Immature natural killer cell (primary cell): ENCODE data around the gene STK17A. TPM values are rescaled to one million over a fixed set of nuclear protein-coding genes. Genes with fewer than 3 reads are reported as not detected.

Source experiments
- DNase-seq, 3 donors: peaks; one replicate each; pipeline ENCODE4 v3.0.0; 2022; ENCODE audit warnings: mixed read lengths in 1 of 3
- H3K27ac Mint-ChIP-seq, 6 donors: one replicate each; pipeline ENCODE4 v1.8.0; 2020; ENCODE audit warnings: mixed read lengths in 6 of 6, mild to moderate bottlenecking in 5 of 6, inconsistent platforms in 4 of 6, moderate library complexity in 3 of 6
- H3K27me3 Mint-ChIP-seq, 3 donors: one replicate each; pipeline ENCODE4 v1.8.0; 2020 to 2021; ENCODE audit warnings: low read depth in 3 of 3, mild to moderate bottlenecking in 3 of 3, mixed read lengths in 3 of 3, moderate library complexity in 3 of 3, inconsistent platforms in 1 of 3
- H3K36me3 Mint-ChIP-seq, 3 donors: one replicate each; pipeline ENCODE4 v1.8.0; 2020; ENCODE audit warnings: mixed read lengths in 3 of 3, inconsistent platforms in 2 of 3, mild to moderate bottlenecking in 2 of 3
- H3K4me1 Mint-ChIP-seq, 2 donors: one replicate each; pipeline ENCODE4 v1.8.0; 2020; ENCODE audit warnings: inconsistent platforms in 2 of 2, mild to moderate bottlenecking in 2 of 2, mixed read lengths in 2 of 2, moderate library complexity in 1 of 2
- H3K4me3 Mint-ChIP-seq, 5 donors: one replicate each; pipeline ENCODE4 v1.8.0; 2020; ENCODE audit warnings: mild to moderate bottlenecking in 5 of 5, mixed read lengths in 5 of 5, inconsistent platforms in 3 of 5, moderate library complexity in 3 of 5
- H3K9me3 Mint-ChIP-seq, 6 donors: one replicate each; pipeline ENCODE4 v1.8.0; 2020; ENCODE audit warnings: mild to moderate bottlenecking in 6 of 6, mixed read lengths in 6 of 6, inconsistent platforms in 4 of 6, moderate library complexity in 3 of 6
- polyA plus RNA-seq, 3 donors: library from polyadenylated mRNA; unstranded; fragments of 300-500 nt; fragmentation: Illumina TruSeq; gene quantifications; one replicate each; pipeline ENCODE4 v1.2.3, GENCODE V29; 2021

Gene STK17A
- polyA plus RNA-seq, 3 donors from 2014 or later = 255 to 300 (median 271) TPM

DNA sequence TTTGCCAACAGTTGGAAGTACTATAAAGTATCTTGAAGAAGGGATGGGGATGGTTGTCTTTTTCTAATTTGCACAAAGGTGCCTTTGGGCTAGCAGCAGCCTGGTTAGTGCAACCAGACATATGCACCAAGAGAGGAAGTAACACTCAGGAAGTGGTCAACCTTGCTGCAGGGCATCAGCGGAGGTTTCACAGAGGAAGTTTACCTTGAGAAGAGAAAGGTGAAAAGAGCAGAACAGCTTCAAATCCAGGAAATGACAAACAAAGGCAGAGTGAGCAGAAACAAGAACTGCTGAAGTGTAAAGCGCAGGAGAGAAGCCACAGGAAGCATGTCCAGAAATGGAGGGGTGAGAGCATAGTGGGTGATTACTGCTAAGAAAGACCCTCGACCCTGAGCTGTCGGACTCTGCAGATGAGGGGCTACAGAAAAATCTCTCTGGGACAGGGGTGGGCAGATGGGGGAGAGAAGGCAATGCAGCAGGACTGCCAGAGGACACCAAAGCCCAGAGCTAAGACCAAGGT is 66.9 kb downstream of the STK17A start:
- Mint-ChIP-seq H3K27me3 (peaks cover 8 to 28% (median 22%) of the 10 kb centered on the region in 3 donors), H3K4me1 (peaks cover 0 to 98% of the 10 kb centered on the region in 2 donors), H3K36me3 (peaks cover 3 to 15% (median 8%) of the 10 kb centered on the region in 3 donors), H3K4me3 (peak overlapping the region; percentile 66 to 88 (median 77)), H3K9me3 (no peaks in the 10 kb centered on the region), H3K27ac (peak overlapping the region; percentile 77 to 100 (median 94))
- DNase-seq = peak; percentile 88 to 90 (median 89)

DNA sequence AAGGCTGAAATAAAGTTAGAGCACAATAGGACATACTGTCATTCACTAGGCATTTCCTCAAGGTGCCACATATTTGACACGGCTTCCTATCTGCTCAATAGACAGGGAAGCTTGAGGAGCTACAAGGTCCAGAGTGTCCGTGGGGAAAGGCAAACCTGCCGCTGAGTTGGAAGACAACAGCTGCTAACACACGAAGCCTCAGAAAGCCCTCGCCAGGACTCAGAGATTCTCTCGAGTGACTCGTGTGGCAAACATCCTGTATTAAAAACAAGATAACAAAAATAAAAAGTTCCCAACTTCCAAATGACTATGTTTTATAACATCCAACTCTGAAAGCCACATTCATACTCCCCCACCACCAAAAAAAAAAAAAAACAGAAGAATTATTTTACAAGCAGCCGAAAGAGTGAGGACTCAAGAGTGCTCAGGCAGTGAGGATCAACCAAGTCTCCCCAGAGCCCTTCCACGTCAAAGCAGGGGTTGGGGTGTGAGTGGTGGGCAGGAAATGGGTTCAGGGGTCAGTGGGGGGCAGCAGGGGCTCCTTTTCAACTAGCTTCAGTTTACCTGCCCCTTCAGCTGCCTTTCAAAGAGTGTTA is 67.6 kb downstream of the STK17A start:
- Mint-ChIP-seq H3K4me3 (peak overlapping the region; percentile 66 to 88 (median 77)), H3K9me3 (no peaks in the 10 kb centered on the region), H3K27ac (peak overlapping the region; percentile 77 to 100 (median 94)), H3K4me1 (peaks cover 2 to 91% of the 10 kb centered on the region in 2 donors), H3K36me3 (peaks cover 2 to 11% (median 5%) of the 10 kb centered on the region in 3 donors), H3K27me3 (peaks cover 8 to 26% (median 22%) of the 10 kb centered on the region in 3 donors)
- DNase-seq = peak; percentile 37 to 50 (median 49)

DNA sequence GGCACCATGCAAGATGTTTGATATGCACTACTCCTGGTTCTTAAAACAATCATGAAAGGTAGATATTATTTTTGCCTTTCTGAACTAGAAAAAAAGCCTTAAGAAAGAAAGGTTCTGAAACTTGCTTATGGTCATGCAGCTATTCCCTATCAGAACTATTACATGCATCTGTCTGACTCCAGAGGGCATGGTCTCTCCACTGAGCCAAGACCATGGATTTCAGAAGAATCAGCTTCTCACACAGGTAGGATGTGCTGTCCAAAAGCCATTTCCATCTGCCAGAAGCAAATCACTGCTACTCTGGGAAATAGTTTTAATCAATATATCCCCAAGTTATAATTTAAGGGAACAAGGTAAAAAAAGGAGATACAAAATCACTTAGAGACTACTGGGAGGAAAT is 69.5 kb downstream of the STK17A start:
- Mint-ChIP-seq H3K27ac (peak overlapping the region; percentile 77 to 100 (median 94)), H3K36me3 (peaks cover 0 to 14% (median 3%) of the 10 kb centered on the region in 3 donors), H3K4me1 (peaks cover 20 to 81% of the 10 kb centered on the region in 2 donors), H3K4me3 (peak overlapping the region; percentile 33 to 88 (median 76)), H3K9me3 (no peaks in the 10 kb centered on the region), H3K27me3 (peaks cover 8 to 23% (median 19%) of the 10 kb centered on the region in 3 donors)
- DNase-seq = no peak

DNA sequence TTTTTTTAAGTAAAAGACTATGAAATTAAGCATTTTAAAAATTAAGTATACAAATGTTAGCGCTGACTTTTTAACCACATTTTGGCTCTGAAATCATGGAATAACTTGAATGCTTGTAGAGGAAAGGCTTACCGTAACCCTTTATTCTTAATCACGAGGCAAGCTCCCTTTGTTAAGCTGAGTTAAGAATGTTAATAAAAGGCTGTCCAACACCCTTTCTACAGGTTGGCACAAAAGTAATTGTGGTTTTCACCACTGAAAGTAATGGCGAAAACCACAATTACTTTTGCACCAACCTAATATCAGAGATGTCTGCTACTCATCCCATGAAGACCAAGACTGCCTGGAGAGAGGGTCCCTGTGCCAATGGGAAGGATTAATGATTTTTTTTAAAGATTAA is 70.6 kb downstream of the STK17A start:
- Mint-ChIP-seq H3K27me3 (peaks cover 8 to 20% (median 14%) of the 10 kb centered on the region in 3 donors), H3K9me3 (no peaks in the 10 kb centered on the region), H3K4me1 (peaks cover 28 to 77% of the 10 kb centered on the region in 2 donors), H3K36me3 (peaks cover 2 to 17% (median 3%) of the 10 kb centered on the region in 3 donors), H3K27ac (peak overlapping the region; percentile 5 to 84 (median 68)), H3K4me3 (peak overlapping the region; percentile 14 to 49 (median 37))
- no peak for DNase-seq

DNA sequence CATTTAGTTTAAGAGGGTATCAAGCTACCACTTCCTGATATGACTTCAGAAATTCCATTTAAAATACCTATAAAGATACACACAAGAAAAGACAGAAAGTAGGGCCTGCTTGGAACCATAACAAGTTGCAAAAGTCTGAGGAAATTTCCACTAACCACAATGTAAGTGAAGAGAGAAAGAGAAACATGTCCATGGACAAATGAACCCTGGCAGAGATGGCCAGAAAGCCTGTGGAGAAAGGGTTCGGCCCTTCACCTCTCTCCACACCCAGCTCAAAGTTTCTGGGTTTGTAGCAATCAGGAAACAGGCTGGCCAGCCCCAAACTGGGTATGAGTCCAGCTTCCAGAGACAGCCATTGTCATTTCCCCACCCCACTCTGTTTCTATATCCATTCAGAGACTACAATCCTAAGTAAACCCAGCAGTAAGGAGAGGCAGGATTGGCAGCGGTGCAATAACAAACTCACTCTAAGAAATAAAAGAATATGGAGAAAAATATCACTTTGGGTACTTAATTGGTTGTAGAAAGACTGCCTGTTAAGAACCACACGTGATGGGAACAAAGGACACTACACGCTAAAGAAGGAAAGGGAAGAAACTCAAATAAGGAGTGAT is 71.1 kb downstream of the STK17A start:
- Mint-ChIP-seq H3K27me3 (peaks cover 5 to 14% (median 10%) of the 10 kb centered on the region in 3 donors), H3K4me3 (peak overlapping the region; percentile 14 to 49 (median 37)), H3K27ac (peak overlapping the region; percentile 5 to 84 (median 68)), H3K9me3 (no peaks in the 10 kb centered on the region), H3K36me3 (peaks cover 3 to 17% (median 4%) of the 10 kb centered on the region in 3 donors), H3K4me1 (peaks cover 33 to 77% of the 10 kb centered on the region in 2 donors)
- no peak for DNase-seq

DNA sequence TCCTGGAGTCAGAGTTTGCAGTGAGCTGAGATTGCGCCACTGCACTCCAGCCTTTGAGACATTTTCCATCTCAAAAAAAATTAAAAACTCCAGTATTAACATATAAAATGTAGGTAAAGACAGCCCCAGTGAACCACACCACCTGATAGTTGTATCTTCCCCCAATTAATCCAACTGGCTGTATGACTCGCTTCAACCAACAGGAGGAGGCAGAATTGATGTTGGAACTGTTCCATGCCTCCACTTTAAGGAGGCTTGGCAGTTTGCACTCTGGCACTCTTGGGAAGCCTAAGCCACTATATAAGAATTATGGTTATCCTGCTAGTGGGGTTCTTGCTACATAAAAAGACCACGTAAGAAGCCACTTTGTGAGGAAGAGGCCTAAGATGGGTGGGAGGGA is 72.7 kb downstream of the STK17A start:
- peak overlapping the region in 1 of 5 donors; percentile 5 for H3K4me3 Mint-ChIP-seq
- peaks cover 49 to 76% of the 10 kb centered on the region in 2 donors for H3K4me1 Mint-ChIP-seq
- no peaks in the 10 kb centered on the region for H3K9me3 Mint-ChIP-seq
- no peak for DNase-seq
- peaks cover 3 to 17% (median 4%) of the 10 kb centered on the region in 3 donors for H3K36me3 Mint-ChIP-seq
- H3K27ac Mint-ChIP-seq = peak overlapping the region in 3 of 6 donors; percentile 47 to 73 (median 55)
- peaks cover 3 to 5% (median 4%) of the 10 kb centered on the region in 3 donors for H3K27me3 Mint-ChIP-seq

DNA sequence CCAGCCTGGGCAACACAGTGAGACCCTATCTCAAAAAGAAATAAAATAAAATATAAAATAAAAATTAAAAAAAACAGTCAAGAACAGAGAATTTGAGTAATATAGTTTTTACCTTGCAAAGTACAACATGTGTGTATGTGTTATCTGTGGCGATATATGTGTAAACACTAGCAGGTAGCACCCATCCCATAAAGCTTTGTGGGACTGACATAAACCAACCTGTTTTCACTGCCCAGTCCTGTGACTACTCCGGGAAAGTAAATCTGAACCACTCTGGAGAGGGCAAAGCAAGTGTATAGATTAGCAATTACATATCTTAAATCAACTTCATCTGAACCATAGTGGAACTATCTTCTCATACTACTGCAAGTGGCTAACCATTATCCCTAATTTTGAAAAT is 74.1 kb downstream of the STK17A start:
- Mint-ChIP-seq H3K4me3 (no peak overlapping the region), H3K9me3 (no peaks in the 10 kb centered on the region), H3K27me3 (peaks cover 0 to 3% (median 0%) of the 10 kb centered on the region in 3 donors), H3K4me1 (peaks cover 55 to 69% of the 10 kb centered on the region in 2 donors), H3K36me3 (peaks cover 0 to 14% (median 4%) of the 10 kb centered on the region in 3 donors), H3K27ac (peak overlapping the region in 5 of 6 donors; percentile 23 to 69 (median 58))
- DNase-seq = no peak

DNA sequence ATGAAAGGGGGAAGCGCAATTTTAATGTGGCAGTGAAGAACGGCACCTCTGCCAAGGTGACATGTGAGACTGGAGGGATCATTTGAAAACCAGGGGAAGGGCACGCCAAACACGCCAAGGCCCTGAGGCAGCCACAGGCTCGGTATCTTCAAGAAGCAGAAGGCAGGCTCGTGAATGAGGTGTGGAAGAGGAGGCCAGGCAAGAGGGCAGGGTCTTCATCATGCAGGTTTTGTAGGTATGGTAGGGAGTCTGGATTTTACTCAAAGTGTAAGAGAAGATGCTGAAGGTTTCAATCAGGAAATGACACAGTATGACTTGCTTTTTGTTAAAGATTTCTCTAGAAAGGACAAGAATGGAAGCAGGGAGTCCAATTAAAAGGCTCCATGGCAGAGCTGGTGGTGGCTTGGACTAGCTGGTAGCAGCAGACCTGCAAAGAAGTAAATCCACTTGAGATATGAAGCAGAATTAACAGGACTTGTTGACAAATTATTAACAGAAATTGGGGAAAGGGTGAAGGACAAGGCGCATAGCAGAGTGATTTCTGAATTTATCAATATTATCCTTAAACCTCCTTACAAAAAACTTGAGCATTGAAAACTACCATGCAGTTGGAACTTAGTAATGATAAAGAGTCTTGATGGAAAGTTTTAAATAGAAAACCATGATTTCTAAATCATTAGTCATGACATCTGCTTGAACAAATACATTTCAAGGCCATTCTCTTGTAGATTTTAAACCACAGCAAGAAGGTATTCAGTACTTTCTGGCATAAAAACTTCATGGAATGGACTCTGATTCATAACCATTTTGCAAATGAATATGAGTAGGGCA is 76.0 kb downstream of the STK17A start:
- no peak for DNase-seq
- no peaks in the 10 kb centered on the region for H3K9me3 Mint-ChIP-seq
- H3K4me1 Mint-ChIP-seq = peaks cover 54 to 55% of the 10 kb centered on the region in 2 donors
- peak overlapping the region; percentile 8 to 79 (median 33) for H3K4me3 Mint-ChIP-seq
- H3K36me3 Mint-ChIP-seq = peaks cover 0 to 11% (median 4%) of the 10 kb centered on the region in 3 donors
- peaks cover 0 to 3% (median 0%) of the 10 kb centered on the region in 3 donors for H3K27me3 Mint-ChIP-seq
- H3K27ac Mint-ChIP-seq = peak overlapping the region; percentile 75 to 93 (median 90)

DNA sequence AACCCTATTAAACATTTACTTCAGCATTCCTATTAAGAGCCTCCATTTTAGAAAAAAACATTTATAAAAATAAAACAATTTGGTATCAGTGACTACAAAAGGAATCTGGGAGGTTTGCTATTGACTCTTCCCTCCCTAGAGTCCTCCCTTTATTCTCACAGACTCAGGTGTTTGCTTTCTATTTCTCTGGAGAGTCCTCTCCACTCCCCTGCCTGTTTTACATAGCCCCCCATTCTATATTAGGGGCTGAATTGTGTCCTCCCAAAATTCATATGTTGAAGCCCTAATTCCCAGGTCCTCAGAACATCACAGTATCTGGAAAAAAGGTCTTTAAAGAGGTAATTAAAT is 76.6 kb downstream of the STK17A start:
- H3K4me3 Mint-ChIP-seq = peak overlapping the region; percentile 29 to 63 (median 57)

DNA sequence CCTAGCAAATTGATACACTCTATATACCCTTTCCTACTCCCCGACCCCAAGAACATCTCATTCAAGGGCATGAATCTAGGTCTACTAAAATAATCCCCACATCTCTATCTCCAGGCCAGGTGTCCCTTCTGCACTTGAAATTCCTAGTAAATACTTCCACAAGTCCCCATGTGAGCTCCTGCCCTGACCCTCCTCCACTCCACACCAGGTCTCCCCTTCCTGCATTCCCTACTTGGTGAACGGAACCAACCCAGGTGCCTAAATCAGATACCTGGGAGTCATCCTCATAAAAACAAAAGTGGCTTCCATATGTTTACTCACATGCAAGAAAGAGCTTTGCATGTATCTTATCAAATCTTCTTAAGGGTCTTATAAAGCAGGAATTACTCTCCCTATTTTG is 77.2 kb downstream of the STK17A start:
- DNase-seq = no peak
- H3K27me3 Mint-ChIP-seq = no peaks in the 10 kb centered on the region
- no peaks in the 10 kb centered on the region for H3K9me3 Mint-ChIP-seq
- H3K4me1 Mint-ChIP-seq = peaks cover 52 to 66% of the 10 kb centered on the region in 2 donors
- H3K4me3 Mint-ChIP-seq = peak overlapping the region; percentile 29 to 63 (median 57)
- peaks cover 0 to 10% (median 4%) of the 10 kb centered on the region in 3 donors for H3K36me3 Mint-ChIP-seq
- H3K27ac Mint-ChIP-seq = peak overlapping the region; percentile 55 to 85 (median 62)

More for the DNA sequence above, 76.6 kb downstream of the STK17A start:
- no peak for DNase-seq
- Mint-ChIP-seq H3K4me1 (peaks cover 48 to 60% of the 10 kb centered on the region in 2 donors), H3K27me3 (no peaks in the 10 kb centered on the region), H3K27ac (peak overlapping the region; percentile 55 to 85 (median 62)), H3K9me3 (no peaks in the 10 kb centered on the region), H3K36me3 (peaks cover 0 to 10% (median 4%) of the 10 kb centered on the region in 3 donors)

DNA sequence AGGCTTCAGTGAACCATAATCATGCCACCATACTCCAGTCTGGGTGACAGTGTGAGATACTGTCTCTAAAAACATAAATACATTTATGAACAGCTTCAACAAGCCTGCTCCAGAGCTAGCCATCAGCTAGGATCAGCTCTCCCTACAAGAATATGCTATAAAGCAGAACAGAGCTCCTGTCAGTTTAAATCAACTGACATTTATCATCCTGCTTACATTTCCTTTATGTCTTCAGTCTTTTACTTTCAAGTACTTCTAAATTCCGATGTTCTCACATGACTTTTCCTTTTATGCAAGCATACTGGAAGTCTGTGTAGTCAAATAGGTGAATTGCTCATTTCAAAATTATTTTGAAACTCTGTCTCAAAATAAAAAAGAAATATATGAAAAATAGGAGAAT is 81.8 kb downstream of the STK17A start:
- no peak for DNase-seq
- peaks cover 3 to 10% (median 6%) of the 10 kb centered on the region in 3 donors for H3K36me3 Mint-ChIP-seq
- H3K4me3 Mint-ChIP-seq = no peak overlapping the region
- H3K27ac Mint-ChIP-seq = peak overlapping the region in 3 of 6 donors; percentile 13 to 68 (median 34)
- H3K9me3 Mint-ChIP-seq = no peaks in the 10 kb centered on the region
- H3K27me3 Mint-ChIP-seq = no peaks in the 10 kb centered on the region
- H3K4me1 Mint-ChIP-seq = peaks cover 40 to 54% of the 10 kb centered on the region in 2 donors

DNA sequence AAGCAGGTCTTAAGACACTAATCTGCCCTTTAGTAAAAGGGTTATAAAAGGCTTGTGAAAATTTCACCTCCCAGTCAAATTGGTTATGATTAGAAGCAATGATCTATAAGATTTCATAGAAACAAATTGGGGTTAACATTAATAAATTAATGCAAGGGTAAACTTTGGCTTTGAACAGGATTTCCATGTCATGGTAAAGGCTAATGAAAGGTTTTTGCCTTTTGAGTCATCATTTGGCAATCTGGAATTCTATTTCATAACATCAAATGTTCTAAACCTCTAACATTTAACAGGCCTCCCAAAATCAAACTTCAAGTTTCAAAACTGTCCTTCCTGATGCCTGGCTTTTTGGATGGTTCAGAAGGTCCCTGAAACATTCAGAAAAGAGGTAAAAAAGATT is 84.0 kb downstream of the STK17A start:
- H3K27me3 Mint-ChIP-seq = no peaks in the 10 kb centered on the region
- H3K4me1 Mint-ChIP-seq = peaks cover 47 to 61% of the 10 kb centered on the region in 2 donors
- no peak overlapping the region for H3K4me3 Mint-ChIP-seq
- DNase-seq = no peak
- H3K9me3 Mint-ChIP-seq = peaks cover 0 to 3% (median under 1%) of the 10 kb centered on the region in 6 donors
- peaks cover 3 to 14% (median 13%) of the 10 kb centered on the region in 3 donors for H3K36me3 Mint-ChIP-seq
- peak overlapping the region in 3 of 6 donors; percentile 7 to 36 (median 35) for H3K27ac Mint-ChIP-seq

DNA sequence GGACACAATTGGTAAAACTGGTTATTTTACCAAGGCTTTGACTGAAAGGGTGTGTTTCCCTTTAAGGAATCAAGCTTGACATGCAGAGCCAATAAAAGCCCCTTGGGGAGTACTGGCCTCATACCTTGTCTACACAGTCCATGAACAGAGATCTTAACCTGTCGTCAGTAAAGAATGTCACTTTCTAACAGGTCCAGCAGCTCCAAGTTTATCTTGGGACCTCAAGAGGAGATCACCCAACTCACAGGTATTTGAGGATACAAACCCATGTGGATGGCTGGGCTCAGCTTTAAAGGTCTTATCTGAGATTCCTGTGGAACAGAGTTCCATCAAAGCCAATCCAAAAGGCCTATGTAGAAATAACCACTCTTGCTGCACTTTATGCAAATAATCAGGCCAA is 85.1 kb downstream of the STK17A start:
- Mint-ChIP-seq H3K27me3 (no peaks in the 10 kb centered on the region), H3K36me3 (peaks cover 3 to 18% (median 17%) of the 10 kb centered on the region in 3 donors), H3K4me3 (no peak overlapping the region), H3K9me3 (peaks cover 0 to 7% (median 1%) of the 10 kb centered on the region in 6 donors), H3K27ac (no peak overlapping the region), H3K4me1 (peaks cover 54 to 72% of the 10 kb centered on the region in 2 donors)
- DNase-seq = no peak
